22Rv1 (cell line): ENCODE results near the gene MYH9.

Experiments
- H3K27ac ChIP-seq: fragments of 450-650 bp; 2 replicates; pipeline ENCODE4 v1.5.1; 2017
- ZFX ChIP-seq: fragments of 450-650 bp; IDR thresholded peaks from 2 replicates; pipeline ENCODE4 v1.6.1; 2017; ENCODE audit warnings: antibody characterized with exemption, borderline replicate concordance
- TF ChIP-seq, protein P1 (sequence below): fragments of 450-650 bp; IDR thresholded peaks from 2 replicates; pipeline ENCODE4 v1.5.1; 2017; ENCODE audit warnings: mild to moderate bottlenecking

The MYH9 gene

DNA sequence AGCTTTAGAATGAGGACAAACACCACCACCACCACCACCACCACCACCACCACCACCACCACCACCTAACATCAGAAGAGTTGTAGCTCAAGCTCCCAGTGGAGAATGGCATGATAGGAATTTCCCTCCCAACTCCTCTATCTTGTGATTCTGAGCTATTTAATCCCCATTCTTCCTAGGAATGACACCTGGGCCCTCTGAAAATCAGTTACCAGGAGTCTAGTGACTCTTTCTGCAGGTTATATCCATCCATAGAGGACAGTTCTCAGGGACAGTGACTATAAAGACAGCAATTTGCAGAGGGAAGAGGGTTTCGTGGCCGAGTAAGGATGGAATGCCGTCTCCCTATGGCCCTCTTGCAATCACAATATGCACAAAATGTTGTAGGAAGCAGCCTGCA lies 27.8 kb downstream of the MYH9 start:
- H3K27ac ChIP-seq, result no peak overlapping the region

DNA sequence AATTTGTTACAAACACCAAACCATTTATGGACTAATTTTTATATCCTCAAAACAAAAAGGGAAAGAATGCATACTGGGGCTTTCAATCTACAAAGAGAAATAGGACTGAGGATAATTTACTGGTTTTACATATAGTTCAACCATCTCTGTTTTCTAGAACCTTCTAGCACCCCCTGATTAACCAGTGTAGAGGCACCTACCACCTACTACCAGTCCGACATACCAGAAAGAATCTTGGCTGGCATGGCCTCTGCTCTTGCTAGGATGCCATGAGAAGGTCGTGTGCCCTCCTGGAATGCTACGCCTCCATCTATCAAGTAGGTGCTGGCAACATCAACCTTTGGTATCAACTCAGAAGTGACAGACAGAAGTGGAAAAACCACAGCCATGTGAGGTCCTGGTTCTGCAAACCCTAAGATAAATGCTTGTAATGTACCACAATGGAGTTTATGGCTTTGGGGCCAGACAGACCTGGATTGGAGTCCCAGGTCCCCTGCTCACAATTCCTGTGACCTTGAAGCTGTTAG lies 28.2 kb downstream of the MYH9 start:
- no peak overlapping the region for H3K27ac ChIP-seq

More for the DNA sequence above, 27.8 kb downstream of the MYH9 start:
- TF ChIP-seq, protein P1, sequence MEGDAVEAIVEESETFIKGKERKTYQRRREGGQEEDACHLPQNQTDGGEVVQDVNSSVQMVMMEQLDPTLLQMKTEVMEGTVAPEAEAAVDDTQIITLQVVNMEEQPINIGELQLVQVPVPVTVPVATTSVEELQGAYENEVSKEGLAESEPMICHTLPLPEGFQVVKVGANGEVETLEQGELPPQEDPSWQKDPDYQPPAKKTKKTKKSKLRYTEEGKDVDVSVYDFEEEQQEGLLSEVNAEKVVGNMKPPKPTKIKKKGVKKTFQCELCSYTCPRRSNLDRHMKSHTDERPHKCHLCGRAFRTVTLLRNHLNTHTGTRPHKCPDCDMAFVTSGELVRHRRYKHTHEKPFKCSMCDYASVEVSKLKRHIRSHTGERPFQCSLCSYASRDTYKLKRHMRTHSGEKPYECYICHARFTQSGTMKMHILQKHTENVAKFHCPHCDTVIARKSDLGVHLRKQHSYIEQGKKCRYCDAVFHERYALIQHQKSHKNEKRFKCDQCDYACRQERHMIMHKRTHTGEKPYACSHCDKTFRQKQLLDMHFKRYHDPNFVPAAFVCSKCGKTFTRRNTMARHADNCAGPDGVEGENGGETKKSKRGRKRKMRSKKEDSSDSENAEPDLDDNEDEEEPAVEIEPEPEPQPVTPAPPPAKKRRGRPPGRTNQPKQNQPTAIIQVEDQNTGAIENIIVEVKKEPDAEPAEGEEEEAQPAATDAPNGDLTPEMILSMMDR, result no peak
- TF ChIP-seq ZFX, result no peak

GRCh38 chr22:36358533-36359469 lies 29.0 kb downstream of the MYH9 start:
- no peak overlapping the region for H3K27ac ChIP-seq
- TF ChIP-seq, protein P1, result no peak
- no peak for TF ChIP-seq ZFX

More for the DNA sequence above, 28.2 kb downstream of the MYH9 start:
- TF ChIP-seq, protein P1, result no peak
- TF ChIP-seq ZFX, result no peak

DNA sequence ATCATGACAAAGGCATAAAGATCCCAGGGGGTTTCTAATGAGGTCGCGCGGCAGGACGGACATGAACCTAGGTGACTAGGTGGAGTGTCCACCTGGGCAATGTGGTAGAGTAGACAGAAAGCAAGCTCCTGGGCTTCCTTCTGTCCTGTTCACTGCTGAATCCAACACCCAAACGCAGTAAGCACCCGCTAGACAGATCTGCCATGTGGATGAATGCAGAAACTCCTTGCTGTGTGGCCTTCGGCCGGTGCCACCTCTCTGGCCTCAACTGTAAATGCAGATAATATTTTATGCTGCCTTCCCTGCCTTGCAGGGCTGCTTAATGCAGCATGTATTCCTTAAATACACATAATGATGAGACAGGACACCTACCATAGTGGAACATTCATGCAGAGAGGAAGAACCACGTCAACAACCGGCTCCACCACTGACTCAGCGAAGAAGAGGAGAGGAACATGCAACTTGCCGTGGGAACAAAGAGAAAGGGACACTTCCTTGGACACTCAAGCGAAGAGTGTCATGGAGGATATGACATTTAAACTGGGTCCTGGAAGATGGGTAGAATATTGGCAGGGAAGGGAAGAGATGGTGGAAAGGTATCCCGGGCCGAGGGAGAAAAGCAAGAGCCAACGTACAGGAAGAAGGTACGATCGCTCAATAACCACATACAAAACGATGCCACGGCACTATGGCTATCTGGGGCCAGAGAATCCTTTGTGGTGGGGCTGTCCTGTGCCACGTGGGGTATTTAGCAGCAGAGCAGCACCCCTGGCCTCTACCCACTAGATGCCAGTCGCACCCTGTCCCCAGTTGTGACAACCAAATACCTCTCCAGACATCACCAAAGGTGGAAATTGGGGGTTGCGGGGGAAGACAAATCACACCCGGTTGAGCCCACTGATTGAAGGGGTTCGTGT lies 30.8 kb downstream of the MYH9 start:
- TF ChIP-seq, protein P1, result no peak
- TF ChIP-seq ZFX, result no peak
- no peak overlapping the region for H3K27ac ChIP-seq

DNA sequence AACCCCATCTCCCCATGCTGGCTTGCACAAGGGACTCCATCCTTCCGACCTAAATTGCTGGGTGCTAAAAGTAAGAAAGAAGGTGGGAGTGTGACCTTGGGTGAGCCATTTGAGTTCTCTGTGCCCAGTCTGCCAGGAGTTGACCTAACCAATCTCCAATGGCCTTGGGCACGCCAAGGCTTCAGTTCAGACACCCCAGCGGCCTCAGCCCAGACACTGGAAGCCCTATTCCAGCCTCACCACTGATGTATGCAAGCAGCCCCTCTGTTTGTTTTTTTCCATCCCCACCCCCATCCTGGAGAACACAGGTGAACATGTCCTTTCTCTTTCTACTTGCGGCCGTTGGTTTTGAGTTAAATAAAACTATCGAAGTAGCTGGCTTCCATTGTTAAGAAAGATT lies 31.9 kb downstream of the MYH9 start:
- H3K27ac ChIP-seq, result peak overlapping the region; percentile 8; the same call in 1 of the 2 replicates
- TF ChIP-seq ZFX, result no peak
- TF ChIP-seq, protein P1, result no peak

GRCh38 chr22:36355362-36355761 lies 32.4 kb downstream of the MYH9 start:
- peak overlapping the region; percentile 8; the same call in 1 of the 2 replicates for H3K27ac ChIP-seq

More at GRCh38 chr22:36355362-36355761, 32.4 kb downstream of the MYH9 start:
- TF ChIP-seq ZFX, result no peak
- TF ChIP-seq, protein P1, result no peak
